NOMO-1 treated with dmso at 0.1 percent for 144 hours (cell line): ENCODE data around the gene ARHGEF33.

ENCODE experiments used
- DNase-seq: peaks from one replicate; lab custom pipeline; 2025; ENCODE audit not compliant: unreplicated experiment; lab: John Stamatoyannopoulos, UW

ARHGEF33 gene

GRCh38 chr2:38959466-38959865 lies 69.8 kb downstream of the ARHGEF33 start:
- DNase-seq = no peak

- no peak for DNase-seq
These were observed 70.4 kb downstream of the ARHGEF33 start for GRCh38 chr2:38959938-38960608.

- DNase-seq = no peak
These were observed 71.1 kb downstream of the ARHGEF33 start for GRCh38 chr2:38960609-38961320.

GRCh38 chr2:38966006-38966405 lies 76.3 kb downstream of the ARHGEF33 start:
- no peak for DNase-seq

GRCh38 chr2:38966678-38967077 lies 77.0 kb downstream of the ARHGEF33 start:
- DNase-seq = no peak

GRCh38 chr2:38968021-38968420 lies 78.3 kb downstream of the ARHGEF33 start:
- DNase-seq = no peak

GRCh38 chr2:38971377-38971776 lies 81.7 kb downstream of the ARHGEF33 start:
- no peak for DNase-seq

- DNase-seq = no peak
These were observed 83.6 kb downstream of the ARHGEF33 start for GRCh38 chr2:38973266-38973665.

GRCh38 chr2:38975042-38975441 lies 85.4 kb downstream of the ARHGEF33 start:
- DNase-seq = no peak

- DNase-seq = no peak
These were observed 87.4 kb downstream of the ARHGEF33 start for GRCh38 chr2:38977047-38977446.

GRCh38 chr2:38978296-38978903 lies 88.7 kb downstream of the ARHGEF33 start:
- DNase-seq = peak; percentile 77

GRCh38 chr2:38978908-38979307 lies 89.2 kb downstream of the ARHGEF33 start:
- no peak for DNase-seq

- DNase-seq = no peak
These were observed 91.5 kb downstream of the ARHGEF33 start for GRCh38 chr2:38981003-38981669.

- DNase-seq = no peak
These were observed 92.1 kb downstream of the ARHGEF33 start for GRCh38 chr2:38981670-38982357.

- DNase-seq = no peak
These were observed 92.8 kb downstream of the ARHGEF33 start for GRCh38 chr2:38982498-38982897.

- no peak for DNase-seq
These were observed 99.0 kb downstream of the ARHGEF33 start for GRCh38 chr2:38988716-38989115.

- DNase-seq = no peak
These were observed 102.2 kb downstream of the ARHGEF33 start for GRCh38 chr2:38991899-38992298.

- peak; percentile 83 for DNase-seq
These were observed 108.1 kb downstream of the ARHGEF33 start for GRCh38 chr2:38997781-38998180.

GRCh38 chr2:39000552-39000951 lies 110.9 kb downstream of the ARHGEF33 start:
- no peak for DNase-seq

GRCh38 chr2:39007875-39008504 lies 118.3 kb downstream of the ARHGEF33 start:
- no peak for DNase-seq

- DNase-seq = no peak
These were observed 119.0 kb downstream of the ARHGEF33 start for GRCh38 chr2:39008665-39009064.
